Measurements from ENCODE around the gene DEFB128. TPM values are rescaled to one million over a fixed set of nuclear protein-coding genes. Genes with fewer than 3 reads are reported as not detected.

The DEFB128 gene
- polyA plus RNA-seq, 1 experiment: not detected

DNA sequence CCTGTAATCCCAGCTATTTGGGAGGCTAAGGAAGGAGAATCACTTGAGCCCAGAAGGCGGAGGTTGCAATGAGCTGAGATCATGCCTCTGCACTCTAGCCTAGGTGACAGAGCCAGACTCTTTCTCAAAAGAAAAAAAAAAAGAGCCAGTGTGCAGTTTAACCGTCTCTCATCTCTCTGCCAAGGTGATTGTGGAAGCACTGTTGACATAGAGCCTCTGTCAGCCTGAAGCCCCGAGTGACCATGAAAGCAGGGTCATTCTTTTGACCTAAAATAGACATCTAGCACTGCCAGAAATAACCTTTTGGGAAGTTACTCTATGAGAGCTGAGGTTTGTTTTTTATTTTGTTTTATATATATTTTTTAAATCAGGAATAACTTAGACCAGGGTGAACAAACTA, 24.9 kb downstream of the DEFB128 start:
- CTCF ChIA-PET: no interaction called here
- no peak for DNase-seq (ENCODE audit: low read depth)
- no peaks in the 10 kb centered on the region for H3K36me3 ChIP-seq (ENCODE audit: control insufficient read depth, insufficient read depth, low read length)
- POLR2A ChIA-PET: no interaction called here
- TF ChIP-seq, protein P1, sequence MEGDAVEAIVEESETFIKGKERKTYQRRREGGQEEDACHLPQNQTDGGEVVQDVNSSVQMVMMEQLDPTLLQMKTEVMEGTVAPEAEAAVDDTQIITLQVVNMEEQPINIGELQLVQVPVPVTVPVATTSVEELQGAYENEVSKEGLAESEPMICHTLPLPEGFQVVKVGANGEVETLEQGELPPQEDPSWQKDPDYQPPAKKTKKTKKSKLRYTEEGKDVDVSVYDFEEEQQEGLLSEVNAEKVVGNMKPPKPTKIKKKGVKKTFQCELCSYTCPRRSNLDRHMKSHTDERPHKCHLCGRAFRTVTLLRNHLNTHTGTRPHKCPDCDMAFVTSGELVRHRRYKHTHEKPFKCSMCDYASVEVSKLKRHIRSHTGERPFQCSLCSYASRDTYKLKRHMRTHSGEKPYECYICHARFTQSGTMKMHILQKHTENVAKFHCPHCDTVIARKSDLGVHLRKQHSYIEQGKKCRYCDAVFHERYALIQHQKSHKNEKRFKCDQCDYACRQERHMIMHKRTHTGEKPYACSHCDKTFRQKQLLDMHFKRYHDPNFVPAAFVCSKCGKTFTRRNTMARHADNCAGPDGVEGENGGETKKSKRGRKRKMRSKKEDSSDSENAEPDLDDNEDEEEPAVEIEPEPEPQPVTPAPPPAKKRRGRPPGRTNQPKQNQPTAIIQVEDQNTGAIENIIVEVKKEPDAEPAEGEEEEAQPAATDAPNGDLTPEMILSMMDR (IDR thresholded peaks at IDR 0.05; ENCODE audit: insufficient read depth, low read depth, low read length): no peak
- H3K27me3 ChIP-seq (ENCODE audit: control insufficient read depth, insufficient read depth, low read length): no peaks in the 10 kb centered on the region
- no peak overlapping the region for H3K4me3 ChIP-seq (ENCODE audit: low read depth, low read length)

DNA sequence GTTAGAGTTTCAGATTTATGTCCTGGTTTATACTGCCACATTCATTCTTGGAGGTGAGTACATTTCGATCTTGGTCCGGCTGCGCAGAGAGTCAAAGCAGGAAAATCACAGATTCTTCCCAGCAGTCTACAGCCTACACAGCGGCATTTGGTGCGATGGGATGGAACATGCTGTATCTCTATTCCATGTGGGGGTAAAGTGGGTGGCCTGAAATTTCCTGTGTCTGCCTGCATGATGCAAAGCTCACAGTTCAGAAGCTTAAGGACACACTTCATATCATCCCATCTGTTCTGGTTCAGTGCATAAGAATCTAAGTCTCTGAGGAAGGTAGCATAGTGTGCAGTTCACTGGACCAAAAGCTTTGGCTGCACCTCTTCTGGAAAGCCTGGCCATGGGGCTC, 32.4 kb downstream of the DEFB128 start, which contains the start of gene DEFB127:
DEFB127 (plus strand) TSS at position 301 of the 400 bp plus-strand sequence; CDS start at position 392, 91 bp downstream.
- POLR2A ChIA-PET: no interaction called here
- Histone ChIP-seq H3K36me3 (ENCODE audit: control insufficient read depth, insufficient read depth, low read length) (no peaks in the 10 kb centered on the region), H3K27me3 (ENCODE audit: control insufficient read depth, insufficient read depth, low read length) (no peaks in the 10 kb centered on the region), H3K4me3 (ENCODE audit: low read depth, low read length) (no peak within 1 kb of the TSS)
- no peak for DNase-seq (ENCODE audit: low read depth)
- TF ChIP-seq, protein P1 (IDR thresholded peaks at IDR 0.05; ENCODE audit: insufficient read depth, low read depth, low read length): no peak
- CTCF ChIA-PET: interaction anchor here (1.0 kb wide), 1 partner anchor 55 kb away, joined by 3 read pairs; no protein-coding TSS in a partner anchor

DNA sequence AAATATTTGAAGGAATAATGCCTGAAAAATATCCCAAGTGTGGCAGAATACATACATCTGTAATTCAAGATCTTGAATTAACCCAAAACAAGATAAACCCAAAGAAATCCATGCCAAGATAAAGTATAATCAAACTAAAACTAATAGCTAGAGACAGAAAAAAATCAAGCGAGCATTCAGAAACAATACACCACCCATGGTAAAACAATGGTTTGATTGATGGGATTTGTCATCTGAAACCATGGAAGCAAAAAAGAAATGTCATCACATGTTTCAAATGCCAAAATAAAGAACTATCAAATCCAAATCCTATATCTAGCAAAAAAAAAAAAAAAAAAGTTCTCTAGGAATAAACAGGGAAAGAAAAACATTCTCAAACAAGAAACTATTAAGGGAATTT, 37.4 kb downstream of the DEFB128 start:
- TF ChIP-seq, protein P1 (IDR thresholded peaks at IDR 0.05; ENCODE audit: insufficient read depth, low read depth, low read length): no peak
- H3K4me3 ChIP-seq (ENCODE audit: low read depth, low read length): no peak overlapping the region
- ChIA-PET CTCF (no interaction called here), POLR2A (no interaction called here)
- H3K36me3 ChIP-seq (ENCODE audit: control insufficient read depth, insufficient read depth, low read length): no peaks in the 10 kb centered on the region
- no peaks in the 10 kb centered on the region; the same call in 1 of the 2 replicates for H3K27me3 ChIP-seq (ENCODE audit: control insufficient read depth, insufficient read depth, low read length)
- DNase-seq (ENCODE audit: low read depth): no peak

DNA sequence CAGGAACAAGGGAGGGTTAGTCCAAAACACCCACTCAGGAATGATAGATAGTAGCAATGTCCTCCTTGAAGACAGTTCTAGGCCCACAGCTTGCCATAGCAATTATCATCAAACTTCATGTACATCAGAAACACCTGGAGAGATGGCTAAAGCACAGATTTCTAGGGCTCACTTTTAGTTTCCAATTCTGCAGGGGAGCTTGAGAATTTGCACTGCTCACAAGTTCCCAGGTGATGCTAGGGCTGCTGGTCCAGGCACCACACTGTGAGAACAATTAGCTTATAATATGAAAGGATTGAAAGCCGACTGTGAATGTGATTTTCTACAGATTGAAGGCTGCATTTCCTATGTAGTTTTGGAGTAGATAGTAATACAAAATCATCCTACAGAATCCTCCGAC, 43.6 kb downstream of the DEFB128 start:
- ChIA-PET POLR2A (no interaction called here), CTCF (no interaction called here)
- Histone ChIP-seq H3K36me3 (ENCODE audit: control insufficient read depth, insufficient read depth, low read length) (no peaks in the 10 kb centered on the region), H3K4me3 (ENCODE audit: low read depth, low read length) (no peak overlapping the region), H3K27me3 (ENCODE audit: control insufficient read depth, insufficient read depth, low read length) (peaks cover 2% of the 10 kb centered on the region; the same call in 1 of the 2 replicates)
- TF ChIP-seq, protein P1 (IDR thresholded peaks at IDR 0.05; ENCODE audit: insufficient read depth, low read depth, low read length): no peak
- no peak for DNase-seq (ENCODE audit: low read depth)

DNA sequence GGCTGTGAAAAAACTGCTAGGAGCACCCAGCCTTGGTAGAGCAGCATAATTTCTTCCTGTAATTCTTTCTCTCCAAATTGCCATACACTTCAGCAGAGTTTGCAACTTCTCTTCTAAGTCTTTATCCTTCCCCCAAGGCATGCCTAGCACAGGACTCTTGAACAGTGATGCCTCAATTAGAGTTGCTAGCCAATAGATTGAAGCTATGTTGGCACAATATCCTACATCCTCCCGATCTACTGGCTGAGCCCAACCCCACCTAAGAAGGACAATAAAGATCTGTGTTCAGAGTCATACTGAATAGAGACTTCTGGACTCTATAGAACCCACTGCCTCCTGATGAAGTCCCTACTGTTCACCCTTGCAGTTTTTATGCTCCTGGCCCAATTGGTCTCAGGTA, 47.2 kb downstream of the DEFB128 start, which contains the start of gene DEFB126:
DEFB126 (plus strand) TSS at position 301 of the 400 bp plus-strand sequence; CDS start at position 340, 39 bp downstream.
- Histone ChIP-seq H3K4me3 (ENCODE audit: low read depth, low read length) (no peak within 1 kb of the TSS), H3K27me3 (ENCODE audit: control insufficient read depth, insufficient read depth, low read length) (0 out of 2 replicates have a peak, but pooled peaks cover 2% of the 10 kb centered on the region), H3K36me3 (ENCODE audit: control insufficient read depth, insufficient read depth, low read length) (no peaks in the 10 kb centered on the region)
- DNase-seq (ENCODE audit: low read depth): no peak
- ChIA-PET CTCF (no interaction called here), POLR2A (no interaction called here)
- TF ChIP-seq, protein P1 (IDR thresholded peaks at IDR 0.05; ENCODE audit: insufficient read depth, low read depth, low read length): no peak

Other genes starting within 250 kb of the DEFB128 start
- gene DEFB125, start 102.0 kb downstream of the DEFB128 start, polyA plus RNA-seq (2011; rRNA removed): not detected in 2 replicates
- gene DEFB126, start 47.1 kb downstream of the DEFB128 start, polyA plus RNA-seq (2011; rRNA removed): not detected in 2 replicates
- not detected in 2 replicates for gene DEFB127, start 32.3 kb downstream of the DEFB128 start, polyA plus RNA-seq (2011; rRNA removed)
- not detected in 2 replicates for gene DEFB129, start 37.5 kb upstream of the DEFB128 start, polyA plus RNA-seq (2011; rRNA removed)
- not detected in 2 replicates for gene DEFB132, start 68.0 kb upstream of the DEFB128 start, polyA plus RNA-seq (2011; rRNA removed)
- 4.8 and 5.5 TPM in 2 replicates for gene C20orf96, start 101.0 kb upstream of the DEFB128 start, polyA plus RNA-seq (2011; rRNA removed)
- gene ZCCHC3, start 107.9 kb upstream of the DEFB128 start, polyA plus RNA-seq (2011; rRNA removed): 7.1 and 8.3 TPM in 2 replicates
- gene SOX12, start 135.8 kb upstream of the DEFB128 start, polyA plus RNA-seq (2011; rRNA removed): 3.6 TPM in 2 replicates
- 53.9 and 84.1 TPM in 2 replicates for gene NRSN2, start 157.4 kb upstream of the DEFB128 start, polyA plus RNA-seq (2011; rRNA removed)
- gene TRIB3, start 191.0 kb upstream of the DEFB128 start, polyA plus RNA-seq (2011; rRNA removed): 98.0 and 126 TPM in 2 replicates
- gene RBCK1, start 218.6 kb upstream of the DEFB128 start, polyA plus RNA-seq (2011; rRNA removed): 86.6 and 130 TPM in 2 replicates